ENCODE results near the gene ZBTB7C. TPM values are rescaled to one million over a fixed set of nuclear protein-coding genes. Genes with fewer than 3 reads are reported as not detected.

The ZBTB7C gene
- total RNA-seq, 3 donors from 2014 or later (not counting 1 experiment from before 2014, with no cell fraction given) = 0.07 TPM; not detected in 2

DNA sequence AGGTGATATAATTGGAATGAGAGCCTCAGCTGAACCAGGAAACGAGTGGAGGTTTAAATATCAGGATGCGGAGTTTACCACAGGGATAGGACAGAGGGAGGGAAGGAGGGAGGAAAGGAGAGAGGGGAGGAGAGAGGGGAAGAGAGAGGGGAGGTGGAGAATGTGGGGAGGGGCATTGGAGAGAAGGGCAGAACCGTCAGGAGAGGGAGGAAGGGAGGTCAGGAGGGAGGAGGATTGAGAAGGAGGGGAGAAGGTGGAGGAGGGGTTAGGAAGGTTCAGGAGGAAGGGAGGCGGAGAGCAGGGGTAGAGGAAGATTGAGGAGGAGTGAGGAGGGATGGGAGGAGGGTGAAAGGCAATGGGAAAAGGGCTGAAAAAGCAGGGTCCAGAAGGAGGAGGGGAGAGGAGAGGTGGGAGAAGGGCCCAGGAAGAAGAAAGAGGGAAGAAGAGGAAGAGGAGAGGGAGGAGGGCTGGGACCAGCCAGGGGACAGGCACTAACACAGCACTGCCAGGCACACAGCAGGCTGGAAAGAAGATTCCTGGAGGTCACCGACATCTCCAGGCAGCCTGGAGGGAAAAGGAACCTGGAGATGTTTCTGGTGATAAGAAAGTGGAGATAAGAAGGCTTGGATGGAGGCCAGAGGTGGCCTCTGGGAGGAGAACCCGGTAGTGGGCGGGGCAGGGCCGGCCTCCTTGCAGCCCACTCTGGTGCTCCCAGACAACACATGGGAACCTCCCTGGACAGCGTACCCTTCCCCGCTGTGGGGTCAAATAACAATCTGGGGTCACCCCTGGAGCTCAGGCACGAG lies 302.0 kb downstream of the ZBTB7C start:
- 57% methylated on average over 11 of the region's 11 CpGs for WGBS (ENCODE audit: insufficient coverage)
- Histone ChIP-seq H3K36me3 (ENCODE audit: control insufficient read depth, insufficient read depth, low read length) (no peaks in the 10 kb centered on the region), H3K4me1 (ENCODE audit: control insufficient read depth, insufficient read depth, low read length) (no peaks in the 10 kb centered on the region), H3K4me3 (ENCODE audit: low read length) (no peak overlapping the region), H3K27ac (ENCODE audit: low read length) (no peak overlapping the region), H3K27me3 (ENCODE audit: control insufficient read depth, insufficient read depth, low read length) (no peaks in the 10 kb centered on the region), H3K9me3 (ENCODE audit: control insufficient read depth, insufficient read depth, low read length) (no peaks in the 10 kb centered on the region)
- Mint-ChIP-seq H3K27ac (no peak overlapping the region), H3K27me3 (ENCODE audit: low read depth in 2 of 2) (peaks cover 13 to 24% of the 10 kb centered on the region in 2 donors), H3K9me3 (no peaks in the 10 kb centered on the region), H3K36me3 (no peaks in the 10 kb centered on the region), H3K4me1 (no peaks in the 10 kb centered on the region), H3K4me3 (no peak overlapping the region)
- DNase-seq (no peak), ATAC-seq (no peak)
- TF ChIP-seq, protein P1, sequence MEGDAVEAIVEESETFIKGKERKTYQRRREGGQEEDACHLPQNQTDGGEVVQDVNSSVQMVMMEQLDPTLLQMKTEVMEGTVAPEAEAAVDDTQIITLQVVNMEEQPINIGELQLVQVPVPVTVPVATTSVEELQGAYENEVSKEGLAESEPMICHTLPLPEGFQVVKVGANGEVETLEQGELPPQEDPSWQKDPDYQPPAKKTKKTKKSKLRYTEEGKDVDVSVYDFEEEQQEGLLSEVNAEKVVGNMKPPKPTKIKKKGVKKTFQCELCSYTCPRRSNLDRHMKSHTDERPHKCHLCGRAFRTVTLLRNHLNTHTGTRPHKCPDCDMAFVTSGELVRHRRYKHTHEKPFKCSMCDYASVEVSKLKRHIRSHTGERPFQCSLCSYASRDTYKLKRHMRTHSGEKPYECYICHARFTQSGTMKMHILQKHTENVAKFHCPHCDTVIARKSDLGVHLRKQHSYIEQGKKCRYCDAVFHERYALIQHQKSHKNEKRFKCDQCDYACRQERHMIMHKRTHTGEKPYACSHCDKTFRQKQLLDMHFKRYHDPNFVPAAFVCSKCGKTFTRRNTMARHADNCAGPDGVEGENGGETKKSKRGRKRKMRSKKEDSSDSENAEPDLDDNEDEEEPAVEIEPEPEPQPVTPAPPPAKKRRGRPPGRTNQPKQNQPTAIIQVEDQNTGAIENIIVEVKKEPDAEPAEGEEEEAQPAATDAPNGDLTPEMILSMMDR (IDR thresholded peaks at IDR 0.05) = no peak
- intact Hi-C loops (cut with micrococcal nuclease) = loop anchor here (5.0 kb wide), 1 partner anchor 335 kb away; no protein-coding TSS in a partner anchor

DNA sequence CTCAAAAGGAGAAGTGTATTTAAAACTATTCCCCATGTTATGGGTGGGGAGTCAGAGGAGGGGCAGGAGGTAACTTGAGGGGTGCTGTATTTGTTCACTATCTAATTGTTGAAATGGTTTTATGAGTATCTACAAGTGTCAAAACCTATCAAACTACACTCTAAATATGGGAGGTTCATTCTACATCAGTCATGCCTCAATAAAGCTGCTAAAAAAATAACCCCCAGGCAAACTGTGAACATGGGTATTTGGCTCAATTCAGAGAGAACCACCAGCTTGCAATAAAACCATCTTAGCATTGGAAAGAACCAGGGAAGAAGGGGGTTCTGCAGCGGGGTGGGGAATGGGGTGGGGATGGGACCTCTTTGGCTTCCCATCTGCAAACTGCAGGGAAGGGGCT lies 302.7 kb downstream of the ZBTB7C start:
- Histone ChIP-seq H3K36me3 (ENCODE audit: control insufficient read depth, insufficient read depth, low read length) (no peaks in the 10 kb centered on the region), H3K4me3 (ENCODE audit: low read length) (no peak overlapping the region), H3K27ac (ENCODE audit: low read length) (no peak overlapping the region), H3K4me1 (ENCODE audit: control insufficient read depth, insufficient read depth, low read length) (no peaks in the 10 kb centered on the region), H3K9me3 (ENCODE audit: control insufficient read depth, insufficient read depth, low read length) (no peaks in the 10 kb centered on the region), H3K27me3 (ENCODE audit: control insufficient read depth, insufficient read depth, low read length) (no peaks in the 10 kb centered on the region)
- ATAC-seq (no peak), DNase-seq (no peak)
- intact Hi-C loops (cut with micrococcal nuclease) = loop anchor here (5.0 kb wide), 1 partner anchor 334 kb away; no protein-coding TSS in a partner anchor
- Mint-ChIP-seq H3K27me3 (ENCODE audit: low read depth in 2 of 2) (peaks cover 13 to 24% of the 10 kb centered on the region in 2 donors), H3K4me3 (no peak overlapping the region), H3K4me1 (no peaks in the 10 kb centered on the region), H3K36me3 (no peaks in the 10 kb centered on the region), H3K9me3 (no peaks in the 10 kb centered on the region), H3K27ac (no peak overlapping the region)
- 67% methylated on average over 1 of the region's 1 CpG for whole genome bisulfite sequencing (ENCODE audit: insufficient coverage)
- TF ChIP-seq, protein P1 (IDR thresholded peaks at IDR 0.05) = no peak

DNA sequence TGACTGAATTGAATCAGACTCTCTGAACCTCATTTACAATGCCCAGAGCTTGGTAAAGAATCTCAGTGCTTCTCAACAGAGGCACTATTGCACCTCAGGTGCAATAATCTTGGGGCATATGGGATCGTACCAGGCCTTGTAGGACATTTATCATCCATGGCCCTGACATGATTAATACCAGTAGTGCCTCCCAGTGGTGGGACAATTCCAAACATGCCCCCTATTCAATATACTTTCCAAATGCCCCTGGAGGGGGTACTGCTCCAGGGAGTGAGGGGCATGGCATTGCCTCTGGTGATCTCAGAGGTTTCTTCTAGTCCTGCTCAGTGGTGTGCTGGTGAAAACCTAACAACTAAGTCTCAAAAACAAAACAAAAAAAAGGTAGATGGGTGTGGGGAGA lies 303.9 kb downstream of the ZBTB7C start:
- Histone ChIP-seq H3K36me3 (ENCODE audit: control insufficient read depth, insufficient read depth, low read length) (no peaks in the 10 kb centered on the region), H3K4me1 (ENCODE audit: control insufficient read depth, insufficient read depth, low read length) (no peaks in the 10 kb centered on the region), H3K9me3 (ENCODE audit: control insufficient read depth, insufficient read depth, low read length) (no peaks in the 10 kb centered on the region), H3K27ac (ENCODE audit: low read length) (no peak overlapping the region), H3K4me3 (ENCODE audit: low read length) (no peak overlapping the region), H3K27me3 (ENCODE audit: control insufficient read depth, insufficient read depth, low read length) (no peaks in the 10 kb centered on the region)
- Mint-ChIP-seq H3K4me3 (no peak overlapping the region), H3K4me1 (no peaks in the 10 kb centered on the region), H3K27me3 (ENCODE audit: low read depth in 2 of 2) (peaks cover 13 to 26% of the 10 kb centered on the region in 2 donors), H3K36me3 (no peaks in the 10 kb centered on the region), H3K27ac (no peak overlapping the region), H3K9me3 (no peaks in the 10 kb centered on the region)
- DNase-seq (no peak), ATAC-seq (no peak)
- TF ChIP-seq, protein P1 (IDR thresholded peaks at IDR 0.05) = no peak
- intact Hi-C loops (cut with micrococcal nuclease) = loop anchor here (5.0 kb wide), 1 partner anchor 333 kb away; no protein-coding TSS in a partner anchor
- WGBS (ENCODE audit: insufficient coverage) = 83% methylated on average over 1 of the region's 1 CpG
